Subcutaneous abdominal adipose tissue (tissue), 5 donors: ENCODE data around the gene ASB2.

Source experiments
- H3K27ac ChIP-seq: one replicate; pipeline ENCODE4 v1.7.0; 2013; ENCODE audit warnings: low read depth, mild to moderate bottlenecking, inconsistent platforms, low read length, moderate library complexity
- H3K27me3 ChIP-seq, 5 donors: one replicate each; pipeline ENCODE4 v1.7.0; 2013; ENCODE audit warnings: low read length in 5 of 5, inconsistent platforms in 1 of 5; ENCODE audit not compliant: control insufficient read depth in 5 of 5, insufficient read depth in 4 of 5
- H3K36me3 ChIP-seq, 5 donors: one replicate each; pipeline ENCODE4 v1.7.0; 2013; ENCODE audit warnings: low read length in 5 of 5; ENCODE audit not compliant: control insufficient read depth in 5 of 5, insufficient read depth in 5 of 5
- H3K4me1 ChIP-seq, 5 donors: one replicate each; pipeline ENCODE4 v1.7.0; 2013; ENCODE audit warnings: low read length in 5 of 5, mild to moderate bottlenecking in 3 of 5, moderate library complexity in 1 of 5; ENCODE audit not compliant: control insufficient read depth in 5 of 5, insufficient read depth in 5 of 5
- H3K4me3 ChIP-seq, 5 donors: one replicate each; pipeline ENCODE4 v1.7.0; 2013; ENCODE audit warnings: low read length in 5 of 5, low read depth in 1 of 5
- H3K9ac ChIP-seq, 5 donors: one replicate each; pipeline ENCODE4 v1.7.0; 2013; ENCODE audit warnings: low read length in 5 of 5, mild to moderate bottlenecking in 4 of 5, moderate library complexity in 3 of 5
- H3K9me3 ChIP-seq, 5 donors: one replicate each; pipeline ENCODE4 v1.7.0; 2013; ENCODE audit warnings: low read length in 5 of 5; ENCODE audit not compliant: control insufficient read depth in 5 of 5
- donor health status: healthy.
- donor health status: healthy.
- donor health status: healthy.
- donor health status: healthy.
- donor health status: healthy.

The ASB2 gene

DNA sequence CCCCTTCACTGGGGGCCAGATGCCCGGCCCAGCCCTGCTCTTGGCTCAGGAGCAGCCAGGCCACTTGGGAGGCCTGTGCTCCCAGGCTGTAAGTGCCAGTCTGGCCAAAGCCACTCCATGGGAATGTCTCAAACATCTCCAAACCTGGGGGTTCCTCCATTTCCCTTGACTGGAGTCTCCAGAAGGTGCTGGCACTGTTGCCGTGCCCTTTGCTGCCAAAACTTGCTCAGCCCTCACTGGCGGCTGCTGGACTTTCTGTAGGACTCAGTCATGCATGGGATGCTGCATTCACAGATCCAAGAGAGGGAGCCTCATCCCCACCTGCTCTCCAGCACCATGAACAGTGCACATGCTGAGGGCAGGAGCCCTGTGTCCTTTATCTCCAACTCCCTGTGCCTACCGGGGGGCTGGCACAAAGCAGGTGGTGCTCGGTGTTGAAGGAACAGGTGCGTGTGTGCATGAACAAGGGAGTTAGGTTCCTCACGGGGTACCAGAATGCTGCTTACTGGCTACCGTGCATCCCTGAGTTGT, 40.1 kb upstream of the ASB2 start:
- H3K4me1 ChIP-seq: peaks cover 1 to 10% (median 7%) of the 10 kb centered on the region in 5 donors
- H3K27me3 ChIP-seq: peaks cover 0 to 3% (median 0%) of the 10 kb centered on the region in 5 donors
- no peaks in the 10 kb centered on the region for H3K36me3 ChIP-seq
- H3K9me3 ChIP-seq: peaks cover 0 to 3% (median 0%) of the 10 kb centered on the region in 5 donors
- H3K27ac ChIP-seq: no peak overlapping the region
- H3K4me3 ChIP-seq: no peak overlapping the region
- H3K9ac ChIP-seq: no peak overlapping the region

DNA sequence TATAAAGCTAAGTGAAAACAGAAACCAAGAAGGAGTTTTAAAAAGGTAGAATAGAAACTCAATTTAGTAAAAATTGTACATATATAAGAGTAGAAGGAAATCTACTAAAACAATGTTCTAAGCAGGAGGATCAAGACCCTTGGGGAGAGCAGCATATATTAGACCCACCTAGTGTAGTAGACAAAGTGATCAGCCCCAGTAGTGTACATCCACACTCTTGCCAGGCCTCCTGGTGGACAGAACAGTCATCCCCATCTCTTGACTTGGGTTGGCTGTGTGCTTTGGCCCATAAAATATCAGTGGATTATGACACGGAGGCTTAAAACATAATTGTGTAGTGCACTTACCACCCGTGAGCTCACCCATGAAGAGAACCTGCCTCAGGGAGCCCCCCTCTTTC, 38.9 kb upstream of the ASB2 start:
- H3K27ac ChIP-seq: no peak overlapping the region
- peaks cover 0 to 3% (median 0%) of the 10 kb centered on the region in 5 donors for H3K9me3 ChIP-seq
- peaks cover 4 to 7% (median 6%) of the 10 kb centered on the region in 5 donors for H3K27me3 ChIP-seq
- no peaks in the 10 kb centered on the region for H3K36me3 ChIP-seq
- no peak overlapping the region for H3K9ac ChIP-seq
- peaks cover 1 to 8% (median 7%) of the 10 kb centered on the region in 5 donors for H3K4me1 ChIP-seq
- H3K4me3 ChIP-seq: no peak overlapping the region

DNA sequence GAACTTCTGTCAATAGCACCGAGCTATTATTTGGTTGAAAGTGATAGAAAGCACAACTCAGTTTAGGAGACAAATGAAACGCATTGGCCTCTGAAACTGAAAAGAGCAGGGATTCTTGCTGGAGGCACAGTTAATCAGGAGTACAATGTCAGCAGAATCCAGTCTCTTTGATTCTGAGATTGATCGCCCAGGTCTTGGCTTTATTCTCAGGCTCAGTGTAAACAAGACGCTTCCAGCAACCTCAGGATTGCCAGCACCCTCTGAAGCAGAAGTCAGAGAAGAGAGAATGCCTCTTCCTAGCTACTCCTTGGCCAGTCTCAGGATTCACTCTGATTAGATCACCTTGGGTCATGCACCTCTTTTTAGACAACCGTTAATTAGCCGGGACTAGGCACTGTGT, 38.0 kb upstream of the ASB2 start:
- Histone ChIP-seq H3K27me3 (peaks cover 4 to 12% (median 6%) of the 10 kb centered on the region in 5 donors), H3K9me3 (peaks cover 0 to 3% (median 0%) of the 10 kb centered on the region in 5 donors), H3K4me1 (peaks cover 1 to 8% (median 7%) of the 10 kb centered on the region in 5 donors), H3K36me3 (no peaks in the 10 kb centered on the region), H3K27ac (no peak overlapping the region), H3K4me3 (no peak overlapping the region), H3K9ac (no peak overlapping the region)

DNA sequence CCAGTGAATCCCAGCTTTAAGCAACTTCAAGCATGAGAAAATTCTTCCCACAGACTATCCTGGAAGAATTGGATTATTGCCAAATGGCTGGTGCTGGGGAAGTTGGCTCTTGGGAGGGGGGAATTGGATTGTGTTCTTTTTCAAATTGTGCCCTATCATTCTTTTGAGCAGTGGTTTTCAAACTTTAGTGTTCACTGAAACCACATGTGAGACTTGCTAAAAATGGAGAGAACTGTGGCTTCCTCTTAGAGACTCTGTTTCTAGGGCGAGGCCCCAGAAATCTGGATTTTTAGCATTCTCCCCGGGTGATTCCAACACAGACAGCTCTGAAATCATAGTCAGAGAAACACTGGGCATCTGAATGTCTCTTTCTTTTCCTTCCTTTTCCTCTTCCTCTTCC, 35.4 kb upstream of the ASB2 start:
- Histone ChIP-seq H3K27me3 (peaks cover 6 to 18% (median 10%) of the 10 kb centered on the region in 5 donors), H3K9me3 (peaks cover 0 to 3% (median 0%) of the 10 kb centered on the region in 5 donors), H3K27ac (no peak overlapping the region), H3K36me3 (no peaks in the 10 kb centered on the region), H3K4me3 (no peak overlapping the region), H3K4me1 (peaks cover 0 to 3% (median 0%) of the 10 kb centered on the region in 5 donors), H3K9ac (no peak overlapping the region)

DNA sequence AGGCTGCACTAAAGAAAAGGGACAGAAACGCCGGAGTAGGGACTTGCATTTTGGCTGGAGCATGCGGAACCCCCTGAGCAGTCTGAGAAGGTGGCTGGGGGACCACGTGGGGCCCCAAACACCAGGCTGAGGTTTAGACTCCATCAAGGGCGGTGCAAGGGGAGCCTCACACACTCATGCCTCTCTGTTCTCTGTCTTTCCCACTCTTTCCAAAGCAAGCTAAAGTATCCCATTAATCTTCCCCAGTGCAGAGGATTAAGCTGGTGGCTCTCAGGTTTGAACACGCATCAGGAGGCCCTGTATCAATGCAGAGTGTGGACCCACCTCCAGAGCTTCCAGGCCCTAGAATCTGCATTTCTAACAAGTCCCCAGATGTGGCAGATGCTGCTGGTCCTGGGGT, 34.3 kb upstream of the ASB2 start:
- Histone ChIP-seq H3K4me3 (no peak overlapping the region), H3K9me3 (peaks cover 0 to 1% (median 0%) of the 10 kb centered on the region in 5 donors), H3K4me1 (peaks cover 0 to 3% (median 0%) of the 10 kb centered on the region in 5 donors), H3K27me3 (peaks cover 6 to 18% (median 10%) of the 10 kb centered on the region in 5 donors), H3K9ac (no peak overlapping the region), H3K36me3 (no peaks in the 10 kb centered on the region), H3K27ac (no peak overlapping the region)

DNA sequence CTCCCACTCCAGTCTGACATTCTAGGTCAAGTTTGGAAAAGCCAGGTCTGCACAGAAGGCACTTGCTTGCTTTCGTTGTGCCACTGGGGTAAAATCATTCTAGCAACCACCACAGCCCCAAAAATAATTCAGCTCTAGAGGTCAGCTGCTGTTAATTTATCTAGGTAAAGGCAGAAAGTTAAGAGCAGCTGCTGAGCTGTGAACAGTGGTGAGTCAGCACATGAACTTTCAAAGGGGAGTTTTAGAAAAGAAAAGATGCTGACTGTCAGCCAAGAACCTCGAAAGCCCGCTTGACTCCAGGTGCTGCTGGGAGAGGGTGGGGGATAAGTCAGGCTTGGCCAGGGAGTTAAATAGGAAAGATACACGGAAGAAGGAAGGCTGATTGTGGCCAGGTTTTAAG, 33.4 kb upstream of the ASB2 start:
- H3K27ac ChIP-seq: no peak overlapping the region
- H3K4me3 ChIP-seq: no peak overlapping the region
- no peaks in the 10 kb centered on the region for H3K9me3 ChIP-seq
- H3K4me1 ChIP-seq: peaks cover 0 to 3% (median 0%) of the 10 kb centered on the region in 5 donors
- H3K36me3 ChIP-seq: no peaks in the 10 kb centered on the region
- H3K9ac ChIP-seq: no peak overlapping the region
- H3K27me3 ChIP-seq: peaks cover 6 to 23% (median 10%) of the 10 kb centered on the region in 5 donors

DNA sequence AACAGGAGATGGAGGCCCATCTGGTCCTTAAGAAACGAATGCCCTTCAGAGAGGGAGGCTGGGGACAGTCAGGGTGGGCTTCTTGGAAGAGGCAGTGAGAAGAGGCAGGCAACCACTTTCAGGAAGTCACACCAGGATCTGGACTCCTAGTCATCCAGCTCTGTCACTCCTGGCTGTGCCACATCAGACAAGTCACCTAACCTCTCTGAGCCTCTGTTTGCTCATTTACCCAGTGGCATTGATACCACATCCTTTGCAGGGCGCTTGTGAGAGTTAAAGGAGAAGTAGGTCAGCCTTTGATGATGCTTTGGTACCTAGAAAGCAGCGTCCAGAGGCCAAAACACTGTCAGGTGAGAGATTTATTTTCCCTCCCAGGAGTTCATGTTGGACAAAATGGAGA, 31.9 kb upstream of the ASB2 start:
- no peak overlapping the region for H3K27ac ChIP-seq
- H3K27me3 ChIP-seq: peaks cover 13 to 30% (median 14%) of the 10 kb centered on the region in 5 donors
- H3K36me3 ChIP-seq: no peaks in the 10 kb centered on the region
- H3K9ac ChIP-seq: no peak overlapping the region
- no peaks in the 10 kb centered on the region for H3K9me3 ChIP-seq
- H3K4me3 ChIP-seq: no peak overlapping the region
- H3K4me1 ChIP-seq: peaks cover 0 to 3% (median 0%) of the 10 kb centered on the region in 5 donors

DNA sequence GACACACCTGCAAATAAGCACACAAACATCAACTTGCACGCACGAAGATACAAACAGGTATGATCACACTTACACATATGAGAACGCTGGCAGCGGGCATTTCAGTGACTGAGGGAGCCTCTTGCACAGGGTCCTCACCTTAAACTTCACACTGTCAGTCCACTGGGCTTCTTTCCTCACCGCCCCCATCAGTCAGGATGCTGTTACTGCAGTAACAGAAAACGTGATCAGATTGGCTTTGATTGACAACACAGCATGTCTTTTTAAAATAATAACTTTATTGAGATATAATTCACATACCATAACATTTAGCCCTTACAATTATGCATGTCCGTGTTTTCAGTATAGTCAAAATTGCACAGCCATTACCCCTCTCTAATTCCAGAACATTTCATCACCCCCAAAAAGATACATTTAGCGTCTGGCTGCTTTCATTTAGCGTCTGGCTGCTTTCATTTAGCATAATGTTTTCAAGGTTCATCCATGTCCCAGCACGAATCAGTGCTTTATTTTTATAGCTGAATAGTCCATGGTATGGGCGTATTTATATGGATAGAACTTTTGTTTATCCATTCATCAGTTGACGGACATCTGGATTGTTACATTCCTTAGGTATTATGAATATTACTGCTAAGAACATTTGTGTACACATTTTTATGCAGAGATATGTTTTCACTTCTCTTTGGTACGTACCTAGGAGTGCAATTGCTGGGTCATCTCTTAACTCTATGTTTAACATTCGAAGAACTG, 29.1 kb upstream of the ASB2 start:
- H3K4me3 ChIP-seq: no peak overlapping the region
- H3K4me1 ChIP-seq: peaks cover 0 to 7% (median 0%) of the 10 kb centered on the region in 5 donors
- no peaks in the 10 kb centered on the region for H3K9me3 ChIP-seq
- H3K36me3 ChIP-seq: no peaks in the 10 kb centered on the region
- H3K27ac ChIP-seq: no peak overlapping the region
- no peak overlapping the region for H3K9ac ChIP-seq
- H3K27me3 ChIP-seq: peaks cover 15 to 35% (median 24%) of the 10 kb centered on the region in 5 donors

DNA sequence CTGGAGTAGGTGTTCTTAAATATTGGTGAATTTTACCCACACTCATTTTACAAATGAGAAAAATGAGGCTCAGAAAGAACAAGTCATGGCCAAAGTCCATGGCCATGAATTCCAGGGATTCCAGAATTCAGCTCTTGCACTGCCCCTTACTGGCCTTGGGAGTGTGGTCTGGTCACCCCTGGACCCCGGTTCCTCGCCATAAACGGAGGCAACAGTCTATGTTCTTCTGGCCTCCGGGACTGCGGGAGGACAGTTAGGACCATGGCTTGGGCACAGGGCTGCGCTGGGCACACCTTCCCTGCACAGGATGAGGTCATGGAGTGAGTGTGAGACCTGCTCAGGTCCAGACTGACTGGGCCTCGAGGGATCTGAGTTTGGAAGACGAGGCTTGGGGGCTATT, 27.6 kb upstream of the ASB2 start:
- Histone ChIP-seq H3K27ac (no peak overlapping the region), H3K9ac (no peak overlapping the region), H3K4me3 (no peak overlapping the region), H3K9me3 (no peaks in the 10 kb centered on the region), H3K27me3 (peaks cover 19 to 36% (median 26%) of the 10 kb centered on the region in 5 donors), H3K36me3 (no peaks in the 10 kb centered on the region), H3K4me1 (peaks cover 0 to 7% (median 0%) of the 10 kb centered on the region in 5 donors)

DNA sequence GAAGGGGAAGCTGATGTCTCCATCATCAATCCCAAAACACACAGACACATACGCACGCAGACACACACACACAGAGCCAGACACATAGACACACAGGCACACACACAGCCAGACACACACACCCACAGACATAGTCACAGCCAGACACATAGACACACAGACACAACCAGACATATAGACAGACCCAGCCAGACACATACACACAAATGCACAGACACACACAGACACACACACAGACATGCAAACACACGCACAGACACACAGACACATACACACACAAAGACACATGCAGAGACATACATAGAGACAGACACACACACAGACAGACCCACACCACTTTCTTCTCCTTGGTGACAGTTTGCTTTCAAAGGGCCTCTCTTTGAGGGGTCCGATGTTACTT, 27.0 kb upstream of the ASB2 start:
- no peaks in the 10 kb centered on the region for H3K9me3 ChIP-seq
- H3K4me1 ChIP-seq: peaks cover 0 to 7% (median 0%) of the 10 kb centered on the region in 5 donors
- H3K27me3 ChIP-seq: peaks cover 22 to 31% (median 25%) of the 10 kb centered on the region in 5 donors
- no peak overlapping the region for H3K9ac ChIP-seq
- H3K27ac ChIP-seq: no peak overlapping the region
- H3K4me3 ChIP-seq: no peak overlapping the region
- no peaks in the 10 kb centered on the region for H3K36me3 ChIP-seq
